ENCODE measurements around the gene TIMM23.
A peak's percentile ranks its signal among the peaks of the same experiment; 100 is the strongest.

Gene TIMM23

GRCh38 chr10:46030091-46030937, 58.0 kb downstream of the TIMM23 start, which contains the start of gene NCOA4:
Gene NCOA4, minus strand, starts transcription at chr10:46030623. Its CDS starts 13,943 bp downstream, at chr10:46016680.
- peak within 1 kb of the TSS; percentile 77 to 94 (median 87) for H3K4me3 ChIP-seq (ENCODE audit: low read depth in 1 of 5, low read length in 5 of 5)
- no peaks in the 10 kb centered on the region for H3K9me3 ChIP-seq (ENCODE audit: control insufficient read depth in 5 of 5, low read length in 5 of 5)
- no peaks in the 10 kb centered on the region for H3K27me3 ChIP-seq (ENCODE audit: control insufficient read depth in 5 of 5, insufficient read depth in 4 of 5, low read length in 5 of 5)
- H3K9ac ChIP-seq (ENCODE audit: low read length in 5 of 5) = peak within 1 kb of the TSS; percentile 97 to 100 (median 98)
- peak within 1 kb of the TSS; percentile 98 for H3K27ac ChIP-seq (ENCODE audit: low read depth, low read length)
- H3K4me1 ChIP-seq (ENCODE audit: control insufficient read depth in 5 of 5, insufficient read depth in 5 of 5, low read length in 5 of 5) = peaks cover 13 to 51% (median 51%) of the 10 kb centered on the region in 5 donors
- no peaks in the 10 kb centered on the region for H3K36me3 ChIP-seq (ENCODE audit: control insufficient read depth in 5 of 5, insufficient read depth in 5 of 5, low read length in 5 of 5)

GRCh38 chr10:46031648-46032532, 59.6 kb downstream of the TIMM23 start:
- H3K4me1 ChIP-seq (ENCODE audit: control insufficient read depth in 5 of 5, insufficient read depth in 5 of 5, low read length in 5 of 5) = peaks cover 6 to 36% (median 35%) of the 10 kb centered on the region in 5 donors
- no peak overlapping the region for H3K27ac ChIP-seq (ENCODE audit: low read depth, low read length)
- H3K4me3 ChIP-seq (ENCODE audit: low read depth in 1 of 5, low read length in 5 of 5) = no peak overlapping the region

DNA sequence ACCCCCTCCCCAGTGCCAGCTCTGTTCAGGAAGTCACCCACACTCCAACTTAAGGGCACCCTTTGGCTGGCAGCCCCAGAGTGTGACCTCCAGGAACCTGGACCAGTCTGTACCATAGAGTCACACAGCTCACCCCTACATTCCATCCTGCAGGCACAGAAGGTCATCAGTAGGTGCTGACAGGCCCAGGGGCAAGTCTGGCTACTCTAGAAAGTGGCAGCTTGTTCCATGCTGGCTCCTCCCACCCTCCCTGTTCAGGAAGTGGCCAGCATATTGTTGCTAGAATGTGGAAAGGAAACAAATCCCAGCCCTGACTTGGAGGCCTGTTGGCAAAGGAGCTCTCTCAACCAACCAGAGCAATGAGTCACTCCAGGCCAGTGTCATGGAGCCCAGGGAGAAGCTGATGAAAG, 61.3 kb downstream of the TIMM23 start:
- H3K9me3 ChIP-seq (ENCODE audit: control insufficient read depth in 5 of 5, low read length in 5 of 5) = no peaks in the 10 kb centered on the region
- H3K27ac ChIP-seq (ENCODE audit: low read depth, low read length) = no peak overlapping the region
- peaks cover 6 to 20% (median 18%) of the 10 kb centered on the region in 5 donors for H3K4me1 ChIP-seq (ENCODE audit: control insufficient read depth in 5 of 5, insufficient read depth in 5 of 5, low read length in 5 of 5)
- no peak overlapping the region for H3K4me3 ChIP-seq (ENCODE audit: low read depth in 1 of 5, low read length in 5 of 5)
- no peaks in the 10 kb centered on the region for H3K36me3 ChIP-seq (ENCODE audit: control insufficient read depth in 5 of 5, insufficient read depth in 5 of 5, low read length in 5 of 5)
- H3K27me3 ChIP-seq (ENCODE audit: control insufficient read depth in 5 of 5, insufficient read depth in 4 of 5, low read length in 5 of 5) = peaks cover 0 to 6% (median 4%) of the 10 kb centered on the region in 5 donors
- H3K9ac ChIP-seq (ENCODE audit: low read length in 5 of 5) = peak overlapping the region in 1 of 5 donors; percentile 60

More at GRCh38 chr10:46031648-46032532, 59.6 kb downstream of the TIMM23 start:
- H3K9me3 ChIP-seq (ENCODE audit: control insufficient read depth in 5 of 5, low read length in 5 of 5) = no peaks in the 10 kb centered on the region
- no peak overlapping the region for H3K9ac ChIP-seq (ENCODE audit: low read length in 5 of 5)
- H3K27me3 ChIP-seq (ENCODE audit: control insufficient read depth in 5 of 5, insufficient read depth in 4 of 5, low read length in 5 of 5) = peaks cover 0 to 6% (median 3%) of the 10 kb centered on the region in 5 donors
- H3K36me3 ChIP-seq (ENCODE audit: control insufficient read depth in 5 of 5, insufficient read depth in 5 of 5, low read length in 5 of 5) = no peaks in the 10 kb centered on the region

DNA sequence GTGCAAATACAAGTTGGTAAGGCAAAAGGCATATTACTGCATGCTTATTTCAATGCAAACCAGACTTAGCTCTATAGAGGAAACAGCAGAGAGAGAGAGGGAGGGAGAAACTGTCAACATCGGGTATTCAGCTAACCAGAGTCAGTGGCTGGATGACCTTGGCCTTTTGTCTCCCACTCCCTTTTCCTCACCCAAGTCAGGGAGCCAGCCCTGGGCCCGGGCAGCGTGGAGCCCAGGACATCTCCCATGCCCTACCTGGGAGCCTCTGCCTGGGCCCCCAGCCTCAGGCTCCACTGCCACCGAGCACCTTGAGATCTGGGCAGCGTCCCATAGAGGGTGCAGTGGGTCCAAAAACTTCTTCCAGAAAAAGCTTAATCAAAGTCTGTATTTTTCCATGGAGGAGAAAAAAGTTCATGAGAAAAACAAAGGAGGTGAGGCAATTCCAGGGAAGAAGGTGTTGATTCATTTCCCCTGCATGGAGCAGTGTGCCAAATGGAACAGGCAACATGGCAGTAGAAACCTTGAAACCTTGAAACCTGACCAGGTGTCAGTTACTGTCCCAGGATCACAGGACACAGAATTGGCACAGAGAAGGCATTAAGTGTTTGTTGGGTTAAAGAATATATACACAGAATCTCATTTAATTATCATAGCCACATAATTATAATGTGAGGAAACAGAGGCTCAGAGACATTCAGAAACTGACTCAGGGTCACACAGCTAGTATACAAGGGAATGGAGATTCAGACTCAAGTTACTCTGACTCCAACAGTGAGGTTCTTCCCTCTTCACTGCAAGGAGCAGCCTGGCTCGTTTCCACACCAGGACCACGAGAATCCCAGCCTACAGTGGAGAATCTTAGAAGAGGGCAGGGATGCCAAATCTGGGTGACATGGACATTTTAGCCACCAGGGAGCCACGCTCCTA, 63.9 kb downstream of the TIMM23 start:
- H3K27me3 ChIP-seq (ENCODE audit: control insufficient read depth in 5 of 5, insufficient read depth in 4 of 5, low read length in 5 of 5) = peaks cover 0 to 6% (median 4%) of the 10 kb centered on the region in 5 donors
- H3K9me3 ChIP-seq (ENCODE audit: control insufficient read depth in 5 of 5, low read length in 5 of 5) = no peaks in the 10 kb centered on the region
- no peak overlapping the region for H3K4me3 ChIP-seq (ENCODE audit: low read depth in 1 of 5, low read length in 5 of 5)
- H3K27ac ChIP-seq (ENCODE audit: low read depth, low read length) = no peak overlapping the region
- peaks cover 0 to under 1% (median 0%) of the 10 kb centered on the region in 5 donors for H3K4me1 ChIP-seq (ENCODE audit: control insufficient read depth in 5 of 5, insufficient read depth in 5 of 5, low read length in 5 of 5)
- no peak overlapping the region for H3K9ac ChIP-seq (ENCODE audit: low read length in 5 of 5)
- no peaks in the 10 kb centered on the region for H3K36me3 ChIP-seq (ENCODE audit: control insufficient read depth in 5 of 5, insufficient read depth in 5 of 5, low read length in 5 of 5)

- H3K9ac ChIP-seq (ENCODE audit: low read length in 5 of 5) = no peak overlapping the region
- no peak overlapping the region for H3K27ac ChIP-seq (ENCODE audit: low read depth, low read length)
- H3K36me3 ChIP-seq (ENCODE audit: control insufficient read depth in 5 of 5, insufficient read depth in 5 of 5, low read length in 5 of 5) = no peaks in the 10 kb centered on the region
- H3K4me3 ChIP-seq (ENCODE audit: low read depth in 1 of 5, low read length in 5 of 5) = no peak overlapping the region
- H3K9me3 ChIP-seq (ENCODE audit: control insufficient read depth in 5 of 5, low read length in 5 of 5) = no peaks in the 10 kb centered on the region
- H3K4me1 ChIP-seq (ENCODE audit: control insufficient read depth in 5 of 5, insufficient read depth in 5 of 5, low read length in 5 of 5) = no peaks in the 10 kb centered on the region
- H3K27me3 ChIP-seq (ENCODE audit: control insufficient read depth in 5 of 5, insufficient read depth in 4 of 5, low read length in 5 of 5) = peaks cover 0 to 6% (median 4%) of the 10 kb centered on the region in 5 donors
Observed at GRCh38 chr10:46037107-46037825, 65.0 kb downstream of the TIMM23 start.

- Histone ChIP-seq H3K9ac (ENCODE audit: low read length in 5 of 5) (no peak overlapping the region), H3K27me3 (ENCODE audit: control insufficient read depth in 5 of 5, insufficient read depth in 4 of 5, low read length in 5 of 5) (peaks cover 0 to 6% (median 4%) of the 10 kb centered on the region in 5 donors), H3K36me3 (ENCODE audit: control insufficient read depth in 5 of 5, insufficient read depth in 5 of 5, low read length in 5 of 5) (no peaks in the 10 kb centered on the region), H3K27ac (ENCODE audit: low read depth, low read length) (no peak overlapping the region), H3K4me3 (ENCODE audit: low read depth in 1 of 5, low read length in 5 of 5) (no peak overlapping the region), H3K9me3 (ENCODE audit: control insufficient read depth in 5 of 5, low read length in 5 of 5) (no peaks in the 10 kb centered on the region), H3K4me1 (ENCODE audit: control insufficient read depth in 5 of 5, insufficient read depth in 5 of 5, low read length in 5 of 5) (no peaks in the 10 kb centered on the region)
Observed at GRCh38 chr10:46040004-46040403, 67.7 kb downstream of the TIMM23 start.

- H3K36me3 ChIP-seq (ENCODE audit: control insufficient read depth in 5 of 5, insufficient read depth in 5 of 5, low read length in 5 of 5) = no peaks in the 10 kb centered on the region
Observed at GRCh38 chr10:46042527-46042926, 70.2 kb downstream of the TIMM23 start.

DNA sequence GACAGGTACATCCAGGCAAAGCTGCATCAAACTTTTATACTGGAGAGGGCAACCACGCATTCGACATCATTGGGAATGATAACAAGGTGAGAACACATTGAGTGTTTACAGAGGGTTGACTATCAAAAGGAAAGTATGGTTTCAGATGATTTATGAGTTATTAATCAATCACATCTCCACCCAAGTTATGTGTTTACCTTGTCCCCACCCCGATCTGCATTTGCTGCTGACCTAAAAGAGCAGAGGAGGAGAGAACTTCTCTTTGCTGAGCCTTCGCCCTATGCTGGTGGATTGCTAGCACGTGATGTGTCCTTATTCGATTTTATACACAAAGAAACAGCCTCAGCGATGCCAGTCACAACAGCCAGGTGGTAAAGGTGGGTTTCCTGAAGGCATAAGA, 74.0 kb downstream of the TIMM23 start, which contains the start of gene MSMB:
TSS of gene MSMB (minus strand) at position 9 of the 400 bp plus-strand sequence. CDS start 32 bp downstream, outside the sequence.
- Histone ChIP-seq H3K36me3 (ENCODE audit: control insufficient read depth in 5 of 5, insufficient read depth in 5 of 5, low read length in 5 of 5) (no peaks in the 10 kb centered on the region), H3K9ac (ENCODE audit: low read length in 5 of 5) (no peak within 1 kb of the TSS), H3K4me3 (ENCODE audit: low read depth in 1 of 5, low read length in 5 of 5) (no peak within 1 kb of the TSS), H3K27ac (ENCODE audit: low read depth, low read length) (no peak within 1 kb of the TSS), H3K9me3 (ENCODE audit: control insufficient read depth in 5 of 5, low read length in 5 of 5) (no peaks in the 10 kb centered on the region), H3K27me3 (ENCODE audit: control insufficient read depth in 5 of 5, insufficient read depth in 4 of 5, low read length in 5 of 5) (peaks cover 0 to 10% (median 0%) of the 10 kb centered on the region in 5 donors), H3K4me1 (ENCODE audit: control insufficient read depth in 5 of 5, insufficient read depth in 5 of 5, low read length in 5 of 5) (no peaks in the 10 kb centered on the region)

More at GRCh38 chr10:46042527-46042926, 70.2 kb downstream of the TIMM23 start:
- Histone ChIP-seq H3K4me3 (ENCODE audit: low read depth in 1 of 5, low read length in 5 of 5) (no peak overlapping the region), H3K9ac (ENCODE audit: low read length in 5 of 5) (no peak overlapping the region), H3K9me3 (ENCODE audit: control insufficient read depth in 5 of 5, low read length in 5 of 5) (no peaks in the 10 kb centered on the region), H3K27me3 (ENCODE audit: control insufficient read depth in 5 of 5, insufficient read depth in 4 of 5, low read length in 5 of 5) (peaks cover 0 to 5% (median 0%) of the 10 kb centered on the region in 5 donors), H3K4me1 (ENCODE audit: control insufficient read depth in 5 of 5, insufficient read depth in 5 of 5, low read length in 5 of 5) (no peaks in the 10 kb centered on the region), H3K27ac (ENCODE audit: low read depth, low read length) (no peak overlapping the region)

Data from subcutaneous abdominal adipose tissue (tissue), 5 donors.